T-helper 1 cell treated with Interleukin-12 subunit alpha and Interleukin-12 subunit beta and Interleukin-4 antibody, amounts not matched to agents 30 μg/mL and 1 μg/mL, for 36 hours (primary cell): ENCODE data around the gene TMEM95.
"Not testable (repeated sequence)": the region's sequence is repeated elsewhere in the genome, so short reads cannot be mapped to it uniquely, and the experiment has no call there.

Experiments used
- H3K27ac Mint-ChIP-seq: one replicate; pipeline ENCODE4 v1.8.0; 2021; ENCODE audit warnings: mild to moderate bottlenecking, mixed read lengths
- H3K27me3 Mint-ChIP-seq: one replicate; pipeline ENCODE4 v1.8.0; 2021; ENCODE audit warnings: low read depth, mixed read lengths
- H3K36me3 Mint-ChIP-seq: one replicate; pipeline ENCODE4 v1.8.0; 2021; ENCODE audit warnings: low read depth, mixed read lengths
- H3K4me1 Mint-ChIP-seq: one replicate; pipeline ENCODE4 v1.8.0; 2021; ENCODE audit warnings: low read depth, mixed read lengths
- H3K4me3 Mint-ChIP-seq: one replicate; pipeline ENCODE4 v1.8.0; 2021; ENCODE audit warnings: mild to moderate bottlenecking, moderate library complexity, mixed read lengths
- H3K9me3 Mint-ChIP-seq: one replicate; pipeline ENCODE4 v1.8.0; 2021; ENCODE audit warnings: mixed read lengths

The TMEM95 gene

GRCh38 chr17:7347630-7348477 is 7.1 kb upstream of the TMEM95 start:
- Mint-ChIP-seq H3K36me3 (peaks cover 52% of the 10 kb centered on the region), H3K4me3 (no peak overlapping the region), H3K27ac (peak overlapping the region; percentile 31), H3K27me3 (no peaks in the 10 kb centered on the region), H3K4me1 (peaks cover 31% of the 10 kb centered on the region), H3K9me3 (no peaks in the 10 kb centered on the region)

GRCh38 chr17:7348478-7349242 is 6.3 kb upstream of the TMEM95 start:
- no peaks in the 10 kb centered on the region for H3K9me3 Mint-ChIP-seq
- H3K4me3 Mint-ChIP-seq = no peak overlapping the region
- peaks cover 50% of the 10 kb centered on the region for H3K36me3 Mint-ChIP-seq
- H3K4me1 Mint-ChIP-seq = peaks cover 33% of the 10 kb centered on the region
- peak overlapping the region; percentile 57 for H3K27ac Mint-ChIP-seq
- no peaks in the 10 kb centered on the region for H3K27me3 Mint-ChIP-seq

GRCh38 chr17:7351665-7352502 is 3.1 kb upstream of the TMEM95 start, which contains the start of gene KCTD11:
TSS of gene KCTD11 (plus strand) at chr17:7352162.
- Mint-ChIP-seq H3K4me3 (peak within 1 kb of the TSS; percentile 87), H3K36me3 (peaks cover 35% of the 10 kb centered on the region), H3K27me3 (no peaks in the 10 kb centered on the region), H3K9me3 (no peaks in the 10 kb centered on the region), H3K4me1 (peaks cover 49% of the 10 kb centered on the region), H3K27ac (peak within 1 kb of the TSS; percentile 82)

- no peaks in the 10 kb centered on the region for H3K9me3 Mint-ChIP-seq
- H3K4me3 Mint-ChIP-seq = peak overlapping the region; percentile 87
- peaks cover 31% of the 10 kb centered on the region for H3K36me3 Mint-ChIP-seq
- peak overlapping the region; percentile 82 for H3K27ac Mint-ChIP-seq
- H3K4me1 Mint-ChIP-seq = peaks cover 45% of the 10 kb centered on the region
- no peaks in the 10 kb centered on the region for H3K27me3 Mint-ChIP-seq
These were observed 2.5 kb upstream of the TMEM95 start for GRCh38 chr17:7352503-7352889.

GRCh38 chr17:7352910-7353635 is 1.9 kb upstream of the TMEM95 start:
- Mint-ChIP-seq H3K36me3 (peaks cover 27% of the 10 kb centered on the region), H3K4me3 (peak overlapping the region; percentile 87), H3K27me3 (no peaks in the 10 kb centered on the region), H3K9me3 (no peaks in the 10 kb centered on the region), H3K4me1 (peaks cover 42% of the 10 kb centered on the region), H3K27ac (peak overlapping the region; percentile 82)

- Mint-ChIP-seq H3K27ac (peak overlapping the region; percentile 86), H3K9me3 (no peaks in the 10 kb centered on the region), H3K27me3 (no peaks in the 10 kb centered on the region), H3K36me3 (peaks cover 16% of the 10 kb centered on the region), H3K4me3 (peak overlapping the region; percentile 41), H3K4me1 (peaks cover 36% of the 10 kb centered on the region)
These were observed 603 bp upstream of the TMEM95 start for GRCh38 chr17:7354262-7354843.

- no peaks in the 10 kb centered on the region for H3K27me3 Mint-ChIP-seq
- H3K4me3 Mint-ChIP-seq = no peak overlapping the region
- H3K4me1 Mint-ChIP-seq = peaks cover 31% of the 10 kb centered on the region
- H3K36me3 Mint-ChIP-seq = peaks cover 11% of the 10 kb centered on the region
- H3K27ac Mint-ChIP-seq = no peak overlapping the region
- no peaks in the 10 kb centered on the region for H3K9me3 Mint-ChIP-seq
These were observed 617 bp downstream of the TMEM95 start for GRCh38 chr17:7355573-7355972.

- Mint-ChIP-seq H3K27ac (peak overlapping the region; percentile 36), H3K9me3 (no peaks in the 10 kb centered on the region)
These were observed 1.2 kb downstream of the TMEM95 start for GRCh38 chr17:7356072-7356549.

GRCh38 chr17:7356756-7357155 is 1.8 kb downstream of the TMEM95 start:
- H3K27me3 Mint-ChIP-seq = no peaks in the 10 kb centered on the region
- peaks cover 8% of the 10 kb centered on the region for H3K36me3 Mint-ChIP-seq
- no peaks in the 10 kb centered on the region for H3K9me3 Mint-ChIP-seq
- H3K27ac Mint-ChIP-seq = peak overlapping the region; percentile 41
- peaks cover 28% of the 10 kb centered on the region for H3K4me1 Mint-ChIP-seq
- no peak overlapping the region for H3K4me3 Mint-ChIP-seq

More at GRCh38 chr17:7356072-7356549, 1.2 kb downstream of the TMEM95 start:
- H3K27me3 Mint-ChIP-seq = no peaks in the 10 kb centered on the region
- no peak overlapping the region for H3K4me3 Mint-ChIP-seq
- peaks cover 11% of the 10 kb centered on the region for H3K36me3 Mint-ChIP-seq
- H3K4me1 Mint-ChIP-seq = peaks cover 31% of the 10 kb centered on the region

- Mint-ChIP-seq H3K36me3 (peaks cover 7% of the 10 kb centered on the region), H3K4me1 (peaks cover 27% of the 10 kb centered on the region), H3K4me3 (no peak overlapping the region), H3K27me3 (no peaks in the 10 kb centered on the region), H3K27ac (no peak overlapping the region), H3K9me3 (no peaks in the 10 kb centered on the region)
These were observed 2.4 kb downstream of the TMEM95 start for GRCh38 chr17:7357381-7357780.

- no peak overlapping the region for H3K4me3 Mint-ChIP-seq
- no peak overlapping the region for H3K27ac Mint-ChIP-seq
- no peaks in the 10 kb centered on the region for H3K4me1 Mint-ChIP-seq
- H3K36me3 Mint-ChIP-seq = no peaks in the 10 kb centered on the region
- H3K9me3 Mint-ChIP-seq = no peaks in the 10 kb centered on the region
- H3K27me3 Mint-ChIP-seq = no peaks in the 10 kb centered on the region
These were observed 7.0 kb downstream of the TMEM95 start for GRCh38 chr17:7361906-7362305.

- no peak overlapping the region for H3K4me3 Mint-ChIP-seq
- H3K36me3 Mint-ChIP-seq = no peaks in the 10 kb centered on the region
- no peaks in the 10 kb centered on the region for H3K9me3 Mint-ChIP-seq
- no peaks in the 10 kb centered on the region for H3K4me1 Mint-ChIP-seq
- H3K27me3 Mint-ChIP-seq = peaks cover 3% of the 10 kb centered on the region
- no peak overlapping the region for H3K27ac Mint-ChIP-seq
These were observed 8.4 kb downstream of the TMEM95 start for GRCh38 chr17:7363311-7363710.

GRCh38 chr17:7365963-7366362 is 11.0 kb downstream of the TMEM95 start:
- H3K36me3 Mint-ChIP-seq, H3K4me3 Mint-ChIP-seq: not testable (repeated sequence)

More at GRCh38 chr17:7365963-7366362, 11.0 kb downstream of the TMEM95 start:
- H3K4me1 Mint-ChIP-seq, H3K9me3 Mint-ChIP-seq, H3K27ac Mint-ChIP-seq, H3K27me3 Mint-ChIP-seq: not testable (repeated sequence)
